H9 (cell line): Measurements from ENCODE around the gene SRPK1. TPM values are rescaled to one million over a fixed set of nuclear protein-coding genes. Genes with fewer than 3 reads are reported as not detected.

ENCODE experiments used
- DNase-seq: peaks from one replicate; pipeline ENCODE4 v3.0.0-alpha.2; 2017
- H2AFZ ChIP-seq: one replicate; pipeline ENCODE4 v1.6.1; 2013; ENCODE audit warnings: mild to moderate bottlenecking, low read length, control low read depth, moderate library complexity
- H2AK5ac ChIP-seq: 2 replicates; pipeline ENCODE4 v1.6.1; 2013; ENCODE audit warnings: low read length, control low read depth, mixed read lengths; ENCODE audit not compliant: insufficient read length
- H2BK120ac ChIP-seq: one replicate; pipeline ENCODE4 v1.6.1; 2013; ENCODE audit warnings: low read depth, mild to moderate bottlenecking, low read length, control low read depth, inconsistent platforms; ENCODE audit not compliant: poor library complexity, severe bottlenecking
- H2BK12ac ChIP-seq: 2 replicates; pipeline ENCODE4 v1.6.1; 2013; ENCODE audit warnings: low read length, control low read depth, mixed read lengths, low read depth; ENCODE audit not compliant: insufficient read length
- H2BK15ac ChIP-seq: 2 replicates; pipeline ENCODE4 v1.6.1; 2013; ENCODE audit warnings: low read depth, low read length, control low read depth
- H2BK20ac ChIP-seq: one replicate; pipeline ENCODE4 v1.6.1; 2013; ENCODE audit warnings: low read depth, mild to moderate bottlenecking, low read length, control low read depth, inconsistent platforms; ENCODE audit not compliant: poor library complexity, severe bottlenecking
- H2BK5ac ChIP-seq: 2 replicates; pipeline ENCODE4 v1.6.1; 2013; ENCODE audit warnings: low read length, control low read depth, mixed read lengths; ENCODE audit not compliant: insufficient read length
- H3K14ac ChIP-seq: 2 replicates; pipeline ENCODE4 v1.6.1; 2013; ENCODE audit warnings: low read length, control low read depth; ENCODE audit not compliant: insufficient read depth
- H3K18ac ChIP-seq: 2 replicates; pipeline ENCODE4 v1.6.1; 2013; ENCODE audit warnings: low read depth, mild to moderate bottlenecking, mixed read lengths, low read length, control low read depth; ENCODE audit not compliant: insufficient read length
- H3K23ac ChIP-seq: 2 replicates; pipeline ENCODE4 v1.6.1; 2013; ENCODE audit warnings: low read length, control low read depth, mixed read lengths, low read depth; ENCODE audit not compliant: insufficient read length
- H3K23me2 ChIP-seq: 2 replicates; pipeline ENCODE4 v1.6.1; 2013; ENCODE audit warnings: low read depth, mild to moderate bottlenecking, mixed read lengths, low read length, control low read depth; ENCODE audit not compliant: insufficient read length, poor library complexity, severe bottlenecking
- H3K27ac ChIP-seq: 2 replicates; pipeline ENCODE4 v1.5.1; 2013; ENCODE audit warnings: low read length, control low read depth, mixed read lengths, low read depth; ENCODE audit not compliant: insufficient read length
- H3K27me3 ChIP-seq: 2 replicates; pipeline ENCODE4 v1.6.1; 2013; ENCODE audit warnings: low read length, control low read depth, inconsistent platforms; ENCODE audit not compliant: insufficient read depth
- H3K4ac ChIP-seq: 2 replicates; pipeline ENCODE4 v1.6.1; 2013; ENCODE audit warnings: low read depth, mild to moderate bottlenecking, control low read depth, inconsistent platforms, low read length, moderate library complexity
- H3K4me1 ChIP-seq: 2 replicates; pipeline ENCODE4 v1.6.1; 2013; ENCODE audit warnings: low read length, control low read depth, inconsistent platforms; ENCODE audit not compliant: insufficient read depth
- H3K4me2 ChIP-seq: 2 replicates; pipeline ENCODE4 v1.6.1; 2013; ENCODE audit warnings: low read length, control low read depth, mixed read lengths; ENCODE audit not compliant: insufficient read length, insufficient read depth
- H3K56ac ChIP-seq: 2 replicates; pipeline ENCODE4 v1.6.1; 2013; ENCODE audit warnings: low read depth, mild to moderate bottlenecking, mixed read lengths, low read length, control low read depth; ENCODE audit not compliant: insufficient read length
- H3K79me1 ChIP-seq: 2 replicates; pipeline ENCODE4 v1.6.1; 2013; ENCODE audit warnings: low read depth, mild to moderate bottlenecking, moderate library complexity, low read length, control low read depth, inconsistent platforms; ENCODE audit not compliant: insufficient read depth, poor library complexity, severe bottlenecking
- H3K79me2 ChIP-seq: 2 replicates; pipeline ENCODE4 v1.6.1; 2013; ENCODE audit warnings: low read length, control low read depth, inconsistent platforms; ENCODE audit not compliant: insufficient read depth
- H3K9ac ChIP-seq: 2 replicates; pipeline ENCODE4 v1.6.1; 2013; ENCODE audit warnings: low read length, control low read depth, mixed read lengths; ENCODE audit not compliant: insufficient read length; ENCODE audit errors: extremely low read depth
- H3K9me3 ChIP-seq: one replicate; pipeline ENCODE4 v1.6.1; 2013; ENCODE audit warnings: low read depth, low read length, inconsistent platforms; ENCODE audit not compliant: control insufficient read depth
- H3T11ph ChIP-seq: one replicate; pipeline ENCODE4 v1.6.1; 2013; ENCODE audit warnings: mild to moderate bottlenecking, low read length, control low read depth, inconsistent platforms
- H4K20me1 ChIP-seq: one replicate; pipeline ENCODE4 v1.6.1; 2013; ENCODE audit not compliant: control insufficient read depth, insufficient read length, insufficient read depth
- H4K5ac ChIP-seq: 2 replicates; pipeline ENCODE4 v1.6.1; 2013; ENCODE audit warnings: low read depth, mild to moderate bottlenecking, mixed read lengths, low read length, control low read depth; ENCODE audit not compliant: insufficient read length
- H4K8ac ChIP-seq: replicated peaks from 2 replicates; pipeline ENCODE4 v1.6.1; 2013; ENCODE audit warnings: low read length, control low read depth, mixed read lengths, low read depth; ENCODE audit not compliant: insufficient read length
- H4K91ac ChIP-seq: 2 replicates; pipeline ENCODE4 v1.6.1; 2013; ENCODE audit warnings: low read depth, mild to moderate bottlenecking, moderate library complexity, mixed read lengths, low read length, control low read depth; ENCODE audit not compliant: insufficient read length
- H3K27ac Mint-ChIP-seq, 3 experiments: 2 replicates in 2 of 3; 3 replicates in 1 of 3; pipeline ENCODE4 v1.8.0; 2020 to 2021; ENCODE audit warnings: mixed read lengths in 3 of 3, mild to moderate bottlenecking in 1 of 3, moderate library complexity in 1 of 3
- H3K27me3 Mint-ChIP-seq: 2 replicates; pipeline ENCODE4 v1.8.0; 2021; ENCODE audit warnings: low read depth, mild to moderate bottlenecking, moderate library complexity, mixed read lengths
- H3K36me3 Mint-ChIP-seq, 3 experiments: 2 replicates in 2 of 3; 3 replicates in 1 of 3; pipeline ENCODE4 v1.8.0; 2020 to 2021; ENCODE audit warnings: low read depth in 3 of 3, mixed read lengths in 3 of 3; ENCODE audit not compliant: insufficient read depth in 1 of 3
- H3K4me1 Mint-ChIP-seq, 2 experiments: 2 replicates each; pipeline ENCODE4 v1.8.0; 2020; ENCODE audit warnings: mixed read lengths in 2 of 2
- H3K4me3 Mint-ChIP-seq, 2 experiments: 2 replicates in 1 of 2; 3 replicates in 1 of 2; pipeline ENCODE4 v1.8.0; 2020 to 2021; ENCODE audit warnings: mild to moderate bottlenecking in 2 of 2, mixed read lengths in 2 of 2, moderate library complexity in 1 of 2
- H3K9me3 Mint-ChIP-seq, 2 experiments: 2 replicates in 1 of 2; 3 replicates in 1 of 2; pipeline ENCODE4 v1.8.0; 2020; ENCODE audit warnings: mild to moderate bottlenecking in 2 of 2, mixed read lengths in 2 of 2, moderate library complexity in 1 of 2
- CTCF ChIP-seq: fragments of 200-600 bp; sonication (generic); conservative IDR thresholded peaks from 3 replicates; pipeline ENCODE4 v1.8.0; 2021; ENCODE audit warnings: antibody characterized with exemption, mild to moderate bottlenecking
- WGBS: extraction: QIAGEN DNeasy Blood & Tissue Kit; methylation state at CpG from one replicate; pipeline ENCODE4 v1.1.7; 2013; ENCODE audit warnings: missing lambda C conversion rate, low lambda C conversion rate, mixed read lengths; ENCODE audit not compliant: insufficient read length; ENCODE audit errors: extremely low coverage; 5-methylcytosine and 5-hydroxymethylcytosine counted together
- total RNA-seq: library from RNA; stranded (reverse); gene quantifications from 2 replicates; pipeline ENCODE4 v1.2.1, GENCODE V29; 2021

Gene SRPK1
- total RNA-seq, 1 experiment from 2014 or later: 93.2 TPM

DNA sequence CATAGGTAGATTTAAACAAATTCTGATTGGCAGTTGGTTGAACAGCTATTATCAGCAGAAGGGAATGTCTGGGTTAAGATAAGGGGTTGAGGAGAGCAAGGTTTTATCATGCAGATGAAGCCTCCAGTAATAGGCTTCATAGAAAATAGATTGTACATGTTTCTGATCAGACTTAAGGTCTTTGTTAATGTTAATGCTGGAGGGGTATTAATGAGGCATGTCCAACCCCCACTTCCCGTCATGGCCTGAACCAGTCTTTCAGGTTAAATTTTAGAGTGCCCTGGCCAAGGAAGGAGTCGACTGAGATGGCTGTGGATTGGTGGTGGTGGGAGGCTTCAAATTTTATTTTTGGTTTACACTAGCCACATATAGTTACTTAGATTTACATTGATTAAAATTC, 136.7 kb downstream of the SRPK1 start:
- H3K79me1 ChIP-seq: no peaks in the 10 kb centered on the region
- no peak overlapping the region for H2AK5ac ChIP-seq
- Mint-ChIP-seq H3K36me3 (no peaks in the 10 kb centered on the region), H3K27me3 (peaks cover 11% of the 10 kb centered on the region), H3K4me1 (peaks cover 15 to 17% of the 10 kb centered on the region in 2 experiments), H3K4me3 (no peak overlapping the region), H3K9me3 (no peaks in the 10 kb centered on the region), H3K27ac (no peak overlapping the region)
- H3K27me3 ChIP-seq: no peaks in the 10 kb centered on the region
- no peaks in the 10 kb centered on the region for H3K23me2 ChIP-seq
- H3K27ac ChIP-seq: no peak overlapping the region
- H3K4me1 ChIP-seq: no peaks in the 10 kb centered on the region
- no peak overlapping the region for H4K8ac ChIP-seq
- no peak overlapping the region for H3K9ac ChIP-seq
- no peak overlapping the region for H3K23ac ChIP-seq
- H2BK12ac ChIP-seq: no peak overlapping the region
- no peak overlapping the region for H3K4me2 ChIP-seq
- no peak overlapping the region for H3T11ph ChIP-seq
- H2BK5ac ChIP-seq: no peak overlapping the region
- H3K56ac ChIP-seq: no peak overlapping the region
- H4K20me1 ChIP-seq: no peaks in the 10 kb centered on the region
- no peak overlapping the region for H2BK20ac ChIP-seq
- H4K5ac ChIP-seq: no peak overlapping the region
- DNase-seq: no peak
- H3K9me3 ChIP-seq: no peaks in the 10 kb centered on the region
- no peak overlapping the region for H2AFZ ChIP-seq
- no peak overlapping the region for H3K14ac ChIP-seq
- H2BK15ac ChIP-seq: no peak overlapping the region
- no peak overlapping the region for H3K4ac ChIP-seq
- H2BK120ac ChIP-seq: no peak overlapping the region
- no CpG with 5 or more reads among the region's 2 CpGs for WGBS
- no peak overlapping the region for H4K91ac ChIP-seq
- no peaks in the 10 kb centered on the region for H3K79me2 ChIP-seq
- no peak for TF ChIP-seq CTCF
- H3K18ac ChIP-seq: no peak overlapping the region

Other genes with a start within 250 kb of the SRPK1 start
- 32.9 and 33.9 TPM in 2 replicates for gene FKBP5, start 232.2 kb downstream of the SRPK1 start, total RNA-seq
- 1.5 and 1.7 TPM in 2 replicates for gene ARMC12, start 184.1 kb downstream of the SRPK1 start, total RNA-seq
- 4.4 and 6.0 TPM in 2 replicates for gene CLPSL2, start 144.5 kb downstream of the SRPK1 start, total RNA-seq
- gene CLPSL1, start 140.1 kb downstream of the SRPK1 start, total RNA-seq: not detected in 2 replicates
- gene CLPS, start 123.8 kb downstream of the SRPK1 start, total RNA-seq: not detected in 2 replicates
- not detected in 2 replicates for gene LHFPL5, start 115.7 kb downstream of the SRPK1 start, total RNA-seq
- gene SLC26A8, start 103.5 kb upstream of the SRPK1 start, total RNA-seq: 0.09 and 0.55 TPM in 2 replicates
- gene MAPK14, start 106.7 kb upstream of the SRPK1 start, total RNA-seq: 32.4 and 40.5 TPM in 2 replicates
- 18.9 and 19.2 TPM in 2 replicates for gene MAPK13, start 209.4 kb upstream of the SRPK1 start, total RNA-seq